Liver (tissue), 9 donors: ENCODE data around the gene EARS2. TPM values are rescaled to one million over a fixed set of nuclear protein-coding genes. Genes with fewer than 3 reads are reported as not detected.
A peak's percentile ranks its signal among the peaks of the same experiment; 100 is the strongest.

Source experiments
- DNase-seq: peaks from one replicate; pipeline ENCODE4 v3.0.0-alpha.2; 2017; ENCODE audit warnings: low spot score
- H3K27ac ChIP-seq, 2 donors: one replicate each; pipeline ENCODE4 v1.7.0; 2013; ENCODE audit warnings: inconsistent platforms in 2 of 2, low read length in 2 of 2, control low read depth in 1 of 2, low read depth in 1 of 2, mild to moderate bottlenecking in 1 of 2
- H3K27me3 ChIP-seq, 4 donors: one replicate each; pipeline versions ENCODE4 v1.6.1 to v1.7.0; 2013; ENCODE audit warnings: low read length in 3 of 4, inconsistent platforms in 1 of 4, mild to moderate bottlenecking in 1 of 4, moderate library complexity in 1 of 4; ENCODE audit not compliant: control insufficient read depth in 4 of 4, insufficient read depth in 4 of 4
- H3K36me3 ChIP-seq, 4 donors: one replicate each; pipeline versions ENCODE4 v1.6.1 to v1.7.0; 2013; ENCODE audit warnings: low read length in 3 of 4, mild to moderate bottlenecking in 3 of 4, low read depth in 1 of 4, moderate library complexity in 1 of 4; ENCODE audit not compliant: control insufficient read depth in 4 of 4, insufficient read depth in 3 of 4
- H3K4me1 ChIP-seq, 4 donors: one replicate each; pipeline versions ENCODE4 v1.6.1 to v1.7.0; 2013; ENCODE audit warnings: low read length in 3 of 4, mild to moderate bottlenecking in 3 of 4, moderate library complexity in 1 of 4; ENCODE audit not compliant: control insufficient read depth in 4 of 4, insufficient read depth in 4 of 4
- H3K4me3 ChIP-seq, 3 donors: one replicate each; pipeline versions ENCODE4 v1.6.1 to v1.7.0; 2013; ENCODE audit warnings: low read length in 3 of 3, control low read depth in 1 of 3, low read depth in 1 of 3, mild to moderate bottlenecking in 1 of 3
- H3K9ac ChIP-seq, 2 donors: one replicate each; pipeline ENCODE4 v1.7.0; 2013; ENCODE audit warnings: low read length in 2 of 2, mild to moderate bottlenecking in 2 of 2, moderate library complexity in 2 of 2, control low read depth in 1 of 2, low read depth in 1 of 2
- H3K9me3 ChIP-seq, 4 donors: one replicate each; pipeline versions ENCODE4 v1.6.1 to v1.7.0; 2013; ENCODE audit warnings: low read length in 3 of 4; ENCODE audit not compliant: control insufficient read depth in 4 of 4
- ATF3 ChIP-seq: IDR thresholded peaks from 2 replicates; pipeline ENCODE4 v1.6.1; 2016; ENCODE audit warnings: antibody characterized with exemption
- FOXA1 ChIP-seq: IDR thresholded peaks from 2 replicates; pipeline ENCODE4 v1.6.1; 2016; ENCODE audit warnings: antibody characterized with exemption
- FOXA2 ChIP-seq: IDR thresholded peaks from 2 replicates; pipeline ENCODE4 v1.6.1; 2016; ENCODE audit warnings: antibody characterized with exemption
- GABPA ChIP-seq, 2 donors: IDR thresholded peaks in 1 of 2; conservative IDR thresholded peaks in 1 of 2; 2 replicates each; pipeline ENCODE4 v1.6.1; 2016; ENCODE audit warnings: antibody characterized with exemption in 2 of 2, mild to moderate bottlenecking in 1 of 2, moderate library complexity in 1 of 2
- HNF4G ChIP-seq: IDR thresholded peaks from 2 replicates; pipeline ENCODE4 v1.6.1; 2016; ENCODE audit warnings: antibody characterized with exemption
- JUND ChIP-seq, 2 donors: IDR thresholded peaks; 2 replicates each; pipeline ENCODE4 v1.6.1; 2016; ENCODE audit warnings: antibody characterized with exemption in 2 of 2
- NR2F2 ChIP-seq: IDR thresholded peaks from 2 replicates; pipeline ENCODE4 v1.6.1; 2016; ENCODE audit warnings: antibody characterized with exemption
- RAD21 ChIP-seq, 2 donors: IDR thresholded peaks; 2 replicates each; pipeline ENCODE4 v1.6.1; 2016; ENCODE audit warnings: antibody characterized with exemption in 2 of 2, mild to moderate bottlenecking in 2 of 2
- RXRA ChIP-seq, 2 donors: IDR thresholded peaks; 2 replicates each; pipeline ENCODE4 v1.6.1; 2017 to 2018; ENCODE audit warnings: antibody characterized with exemption in 2 of 2, mild to moderate bottlenecking in 1 of 2
- SP1 ChIP-seq: IDR thresholded peaks from 2 replicates; pipeline ENCODE4 v1.6.1; 2018; ENCODE audit warnings: antibody characterized with exemption, mild to moderate bottlenecking
- TAF1 ChIP-seq: conservative IDR thresholded peaks from 2 replicates; pipeline ENCODE4 v1.6.1; 2016; ENCODE audit warnings: antibody characterized with exemption, mild to moderate bottlenecking
- YY1 ChIP-seq: IDR thresholded peaks from 2 replicates; pipeline ENCODE4 v1.6.1; 2016; ENCODE audit warnings: antibody characterized with exemption, mild to moderate bottlenecking
- ZBTB33 ChIP-seq: IDR thresholded peaks from 2 replicates; pipeline ENCODE4 v1.6.1; 2016; ENCODE audit warnings: antibody characterized with exemption
- WGBS: extraction: QIAGEN DNeasy Blood & Tissue Kit; methylation state at CpG from one replicate; pipeline ENCODE4 v1.1.7; 2013; 5-methylcytosine and 5-hydroxymethylcytosine counted together
- polyA plus RNA-seq, 2 donors: library from polyadenylated mRNA; stranded (reverse) in 1 of 2; unstranded in 1 of 2; fragments of 200-250 nt in 1 of 2; fragments of >200 nt in 1 of 2; fragmentation: Nextera tagmentation in 1 of 2; extraction: Ambion mirVana in 1 of 2; gene quantifications; one replicate each; pipeline versions ENCODE4 v1.2.1 to v1.2.3, GENCODE V29; 2013 to 2015
- total RNA-seq, 2 donors: library from RNA; depleted of rRNA; stranded (reverse); fragments of >200 nt; gene quantifications; one replicate each; pipeline ENCODE4 v1.2.3, GENCODE V29; 2014
- TF ChIP-seq, protein P1 (sequence below): IDR thresholded peaks from 2 replicates; pipeline ENCODE4 v1.6.1; 2016; ENCODE audit warnings: antibody characterized with exemption
- TF ChIP-seq, protein P2 (sequence below): IDR thresholded peaks from 2 replicates; pipeline ENCODE4 v1.6.1; 2016; ENCODE audit warnings: antibody characterized with exemption, mild to moderate bottlenecking
- donor health status: healthy.
- donor health status: healthy.
- donor health status: healthy.
- donor health status: healthy.
- donor health status: healthy.

The EARS2 gene
- total and polyA plus RNA-seq, 4 donors = 11.6 to 31.0 (median 19.6) TPM

GRCh38 chr16:23500862-23501225 lies 56.3 kb downstream of the EARS2 start:
- H3K27me3 ChIP-seq = no peaks in the 10 kb centered on the region
- H3K9ac ChIP-seq = no peak overlapping the region
- no peak overlapping the region for H3K4me3 ChIP-seq
- H3K27ac ChIP-seq = no peak overlapping the region
- WGBS = 54% methylated on average over 4 of the region's 4 CpGs
- no peaks in the 10 kb centered on the region for H3K9me3 ChIP-seq
- H3K36me3 ChIP-seq = peaks cover 0 to under 1% (median 0%) of the 10 kb centered on the region in 4 donors
- peak; percentile 22 to 32 for TF ChIP-seq RXRA (IDR thresholded peaks at IDR 0.05)
- no peak for TF ChIP-seq ZBTB33
- peaks cover 15 to 30% (median 20%) of the 10 kb centered on the region in 4 donors for H3K4me1 ChIP-seq
- DNase-seq = no peak

DNA sequence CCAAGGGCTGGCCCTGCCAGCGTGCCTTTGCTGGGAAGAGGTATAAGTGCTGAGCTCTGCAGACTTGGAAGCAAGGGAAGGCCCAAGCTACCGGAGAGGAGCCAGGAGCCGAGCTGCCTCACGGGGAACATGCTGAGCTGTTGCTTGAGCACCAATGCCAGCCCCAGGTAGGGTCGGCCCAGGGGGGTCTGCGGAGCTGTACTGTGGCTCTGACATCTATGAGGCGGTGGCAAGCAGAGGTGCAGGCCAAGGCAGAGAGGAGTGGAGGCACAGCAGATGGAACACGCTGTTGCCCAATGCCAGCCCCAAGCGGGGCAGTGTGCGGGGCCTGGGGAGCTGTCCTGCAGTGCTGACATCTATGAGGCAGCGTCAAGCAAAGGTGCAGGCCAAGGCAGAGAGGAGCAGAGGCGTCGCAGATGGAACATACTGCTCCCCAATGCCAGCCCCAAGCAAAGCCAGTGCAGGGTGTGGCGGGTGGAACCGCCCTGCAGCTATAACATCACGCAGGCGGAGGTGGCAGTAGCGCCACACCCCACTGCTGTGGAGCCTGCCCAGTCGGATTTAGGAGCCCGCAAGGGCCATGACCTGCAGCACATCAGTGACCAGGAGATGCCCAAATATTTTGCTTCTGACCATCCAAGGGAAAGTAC lies 56.8 kb downstream of the EARS2 start:
- no peaks in the 10 kb centered on the region for H3K9me3 ChIP-seq
- H3K4me3 ChIP-seq = no peak overlapping the region
- no peak overlapping the region for H3K9ac ChIP-seq
- TF ChIP-seq FOXA2 (no peak), TAF1 (no peak)
- no peaks in the 10 kb centered on the region for H3K27me3 ChIP-seq
- no peak overlapping the region for H3K27ac ChIP-seq
- 93% methylated on average over 20 of the region's 20 CpGs for WGBS
- DNase-seq = peak; percentile 44
- peaks cover 0 to 4% (median 2%) of the 10 kb centered on the region in 4 donors for H3K36me3 ChIP-seq
- peaks cover 11 to 30% (median 20%) of the 10 kb centered on the region in 4 donors for H3K4me1 ChIP-seq

DNA sequence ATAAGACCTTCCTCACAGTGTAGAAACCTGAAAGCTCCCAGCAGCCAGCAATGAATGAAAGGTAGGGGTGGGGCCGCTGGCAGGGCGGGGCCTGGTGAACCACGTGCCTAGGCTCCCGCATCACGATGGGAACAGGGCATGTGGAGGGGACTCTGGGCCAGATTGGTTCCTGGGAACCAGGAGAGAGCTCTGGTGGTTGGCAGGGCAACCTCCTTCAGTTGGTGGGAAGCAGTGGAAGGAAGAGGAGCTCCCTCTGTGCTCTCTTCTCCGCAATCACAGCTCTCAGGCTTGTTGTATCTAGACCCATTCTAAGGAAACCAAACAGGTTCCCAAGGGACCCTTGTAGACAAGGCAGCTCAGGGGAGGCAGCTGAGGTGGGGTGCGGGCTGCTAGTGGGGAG lies 57.3 kb downstream of the EARS2 start:
- H3K9ac ChIP-seq = no peak overlapping the region
- no peak for TF ChIP-seq TAF1
- TF ChIP-seq RXRA (IDR thresholded peaks at IDR 0.05) = no peak
- TF ChIP-seq HNF4G = no peak
- no peak for TF ChIP-seq YY1
- TF ChIP-seq NR2F2 = no peak
- no peak for TF ChIP-seq ATF3
- TF ChIP-seq RAD21 (IDR thresholded peaks at IDR 0.05) = no peak
- TF ChIP-seq FOXA1 = no peak
- TF ChIP-seq GABPA (IDR thresholded peaks at IDR 0.05 in 1 of 2, conservative IDR thresholded peaks at IDR 0.05 in 1 of 2) = no peak
- 90% methylated on average over 7 of the region's 7 CpGs for WGBS
- DNase-seq = no peak
- H3K9me3 ChIP-seq = no peaks in the 10 kb centered on the region
- H3K4me1 ChIP-seq = peaks cover 10 to 27% (median 20%) of the 10 kb centered on the region in 4 donors
- H3K27ac ChIP-seq = no peak overlapping the region
- no peak overlapping the region for H3K4me3 ChIP-seq
- H3K36me3 ChIP-seq = peaks cover 0 to 9% (median 4%) of the 10 kb centered on the region in 4 donors
- no peaks in the 10 kb centered on the region for H3K27me3 ChIP-seq

- peaks cover 3 to 12% (median 10%) of the 10 kb centered on the region in 4 donors for H3K36me3 ChIP-seq
- H3K4me1 ChIP-seq = peaks cover 6 to 24% (median 20%) of the 10 kb centered on the region in 4 donors
- no peak overlapping the region for H3K9ac ChIP-seq
- DNase-seq = no peak
- H3K27me3 ChIP-seq = no peaks in the 10 kb centered on the region
- 91% methylated on average over 11 of the region's 11 CpGs for WGBS
- no peaks in the 10 kb centered on the region for H3K9me3 ChIP-seq
- H3K27ac ChIP-seq = no peak overlapping the region
- H3K4me3 ChIP-seq = no peak overlapping the region
- TF ChIP-seq SP1 = no peak
- TF ChIP-seq FOXA2 = no peak
- TF ChIP-seq, protein P1, sequence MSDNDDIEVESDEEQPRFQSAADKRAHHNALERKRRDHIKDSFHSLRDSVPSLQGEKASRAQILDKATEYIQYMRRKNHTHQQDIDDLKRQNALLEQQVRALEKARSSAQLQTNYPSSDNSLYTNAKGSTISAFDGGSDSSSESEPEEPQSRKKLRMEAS = no peak
- TF ChIP-seq TAF1 = no peak
- TF ChIP-seq, protein P2, sequence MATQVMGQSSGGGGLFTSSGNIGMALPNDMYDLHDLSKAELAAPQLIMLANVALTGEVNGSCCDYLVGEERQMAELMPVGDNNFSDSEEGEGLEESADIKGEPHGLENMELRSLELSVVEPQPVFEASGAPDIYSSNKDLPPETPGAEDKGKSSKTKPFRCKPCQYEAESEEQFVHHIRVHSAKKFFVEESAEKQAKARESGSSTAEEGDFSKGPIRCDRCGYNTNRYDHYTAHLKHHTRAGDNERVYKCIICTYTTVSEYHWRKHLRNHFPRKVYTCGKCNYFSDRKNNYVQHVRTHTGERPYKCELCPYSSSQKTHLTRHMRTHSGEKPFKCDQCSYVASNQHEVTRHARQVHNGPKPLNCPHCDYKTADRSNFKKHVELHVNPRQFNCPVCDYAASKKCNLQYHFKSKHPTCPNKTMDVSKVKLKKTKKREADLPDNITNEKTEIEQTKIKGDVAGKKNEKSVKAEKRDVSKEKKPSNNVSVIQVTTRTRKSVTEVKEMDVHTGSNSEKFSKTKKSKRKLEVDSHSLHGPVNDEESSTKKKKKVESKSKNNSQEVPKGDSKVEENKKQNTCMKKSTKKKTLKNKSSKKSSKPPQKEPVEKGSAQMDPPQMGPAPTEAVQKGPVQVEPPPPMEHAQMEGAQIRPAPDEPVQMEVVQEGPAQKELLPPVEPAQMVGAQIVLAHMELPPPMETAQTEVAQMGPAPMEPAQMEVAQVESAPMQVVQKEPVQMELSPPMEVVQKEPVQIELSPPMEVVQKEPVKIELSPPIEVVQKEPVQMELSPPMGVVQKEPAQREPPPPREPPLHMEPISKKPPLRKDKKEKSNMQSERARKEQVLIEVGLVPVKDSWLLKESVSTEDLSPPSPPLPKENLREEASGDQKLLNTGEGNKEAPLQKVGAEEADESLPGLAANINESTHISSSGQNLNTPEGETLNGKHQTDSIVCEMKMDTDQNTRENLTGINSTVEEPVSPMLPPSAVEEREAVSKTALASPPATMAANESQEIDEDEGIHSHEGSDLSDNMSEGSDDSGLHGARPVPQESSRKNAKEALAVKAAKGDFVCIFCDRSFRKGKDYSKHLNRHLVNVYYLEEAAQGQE = no peak
- TF ChIP-seq JUND (IDR thresholded peaks at IDR 0.05) = no peak
- no peak for TF ChIP-seq YY1
- no peak for TF ChIP-seq ZBTB33
- TF ChIP-seq RXRA (IDR thresholded peaks at IDR 0.05) = no peak
- no peak for TF ChIP-seq GABPA (IDR thresholded peaks at IDR 0.05 in 1 of 2, conservative IDR thresholded peaks at IDR 0.05 in 1 of 2)
- no peak for TF ChIP-seq RAD21 (IDR thresholded peaks at IDR 0.05)
- TF ChIP-seq FOXA1 = no peak
Observed at GRCh38 chr16:23498863-23499262, 58.3 kb downstream of the EARS2 start.
